Fibroblast of villous mesenchyme (primary cell): ENCODE results near the gene NR2F1-AS1. TPM values are rescaled to one million over a fixed set of nuclear protein-coding genes. Genes with fewer than 3 reads are reported as not detected.
A peak's percentile ranks its signal among the peaks of the same experiment; 100 is the strongest.
"Not testable (repeated sequence)": the region's sequence is repeated elsewhere in the genome, so short reads cannot be mapped to it uniquely, and the experiment has no call there.

ENCODE experiments used
- DNase-seq: peaks from one replicate; pipeline ENCODE4 v3.0.0-alpha.2; 2010; ENCODE audit warnings: low read depth
- H3K4me3 ChIP-seq: 2 replicates; pipeline ENCODE4 v1.5.1; 2011; ENCODE audit warnings: low read depth, mild to moderate bottlenecking, low read length
- total RNA-seq: library from RNA; depleted of rRNA; stranded (reverse); fragments of >200 nt; gene quantifications from 2 replicates; pipeline ENCODE4 v1.2.3, GENCODE V29; 2012
- TF ChIP-seq, protein P1 (sequence below): IDR thresholded peaks from 2 replicates; pipeline ENCODE4 v1.5.1; 2012; ENCODE audit warnings: low read depth, mild to moderate bottlenecking, low read length; ENCODE audit not compliant: insufficient read depth

The NR2F1-AS1 gene
- total RNA-seq, 1 donor = 27.6 TPM

- H3K4me3 ChIP-seq = no peak overlapping the region
- DNase-seq = peak; percentile 92
- TF ChIP-seq, protein P1, sequence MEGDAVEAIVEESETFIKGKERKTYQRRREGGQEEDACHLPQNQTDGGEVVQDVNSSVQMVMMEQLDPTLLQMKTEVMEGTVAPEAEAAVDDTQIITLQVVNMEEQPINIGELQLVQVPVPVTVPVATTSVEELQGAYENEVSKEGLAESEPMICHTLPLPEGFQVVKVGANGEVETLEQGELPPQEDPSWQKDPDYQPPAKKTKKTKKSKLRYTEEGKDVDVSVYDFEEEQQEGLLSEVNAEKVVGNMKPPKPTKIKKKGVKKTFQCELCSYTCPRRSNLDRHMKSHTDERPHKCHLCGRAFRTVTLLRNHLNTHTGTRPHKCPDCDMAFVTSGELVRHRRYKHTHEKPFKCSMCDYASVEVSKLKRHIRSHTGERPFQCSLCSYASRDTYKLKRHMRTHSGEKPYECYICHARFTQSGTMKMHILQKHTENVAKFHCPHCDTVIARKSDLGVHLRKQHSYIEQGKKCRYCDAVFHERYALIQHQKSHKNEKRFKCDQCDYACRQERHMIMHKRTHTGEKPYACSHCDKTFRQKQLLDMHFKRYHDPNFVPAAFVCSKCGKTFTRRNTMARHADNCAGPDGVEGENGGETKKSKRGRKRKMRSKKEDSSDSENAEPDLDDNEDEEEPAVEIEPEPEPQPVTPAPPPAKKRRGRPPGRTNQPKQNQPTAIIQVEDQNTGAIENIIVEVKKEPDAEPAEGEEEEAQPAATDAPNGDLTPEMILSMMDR = no peak
These were observed 48.6 kb downstream of the NR2F1-AS1 start for GRCh38 chr5:93532370-93532769.

DNA sequence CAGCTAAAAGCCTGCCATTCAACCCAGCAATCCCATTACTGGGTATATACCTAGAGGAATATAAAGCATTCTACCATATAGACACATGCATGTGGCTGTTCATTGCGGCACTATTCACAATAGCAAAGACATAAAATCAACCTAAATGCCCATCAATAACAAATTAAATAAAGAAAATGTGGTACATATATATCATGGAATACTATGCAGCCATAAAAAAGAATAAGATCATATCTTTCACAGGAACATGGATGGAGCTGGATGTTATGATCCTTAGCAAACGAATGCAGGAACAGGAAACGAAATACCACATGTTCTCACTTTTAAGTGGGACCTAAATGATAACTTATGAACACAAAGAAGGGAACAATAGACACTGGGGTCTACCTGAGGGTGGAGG lies 59.2 kb downstream of the NR2F1-AS1 start:
- DNase-seq = not testable (repeated sequence)

GRCh38 chr5:93519740-93520139 lies 61.3 kb downstream of the NR2F1-AS1 start:
- H3K4me3 ChIP-seq = no peak overlapping the region
- TF ChIP-seq, protein P1 = no peak
- DNase-seq = no peak

More for the DNA sequence above, 59.2 kb downstream of the NR2F1-AS1 start:
- not testable (repeated sequence) for H3K4me3 ChIP-seq

- TF ChIP-seq, protein P1 = no peak
- H3K4me3 ChIP-seq = no peak overlapping the region
- no peak for DNase-seq
These were observed 63.2 kb downstream of the NR2F1-AS1 start for GRCh38 chr5:93517828-93518227.

GRCh38 chr5:93513298-93513697 lies 67.7 kb downstream of the NR2F1-AS1 start:
- DNase-seq = no peak
- TF ChIP-seq, protein P1 = no peak
- H3K4me3 ChIP-seq = no peak overlapping the region

DNA sequence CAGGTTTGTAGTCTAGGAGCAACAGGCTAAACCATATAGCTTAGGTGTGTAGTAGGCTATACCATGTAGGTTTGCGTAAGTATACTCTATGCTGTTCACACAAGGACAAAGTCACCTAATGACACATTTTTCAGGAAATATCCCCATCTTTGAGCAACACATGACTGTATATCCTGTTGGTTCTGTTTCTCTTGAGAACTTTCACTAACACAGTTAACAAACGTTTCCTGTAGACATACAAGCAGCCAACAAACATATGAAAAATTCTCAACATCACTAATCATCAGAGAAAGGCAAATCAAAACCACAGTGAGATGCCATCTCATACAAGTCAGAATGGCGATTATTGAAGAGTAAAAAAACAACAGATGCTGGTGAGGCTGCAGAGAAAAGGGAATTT lies 68.2 kb downstream of the NR2F1-AS1 start:
- TF ChIP-seq, protein P1 = no peak
- H3K4me3 ChIP-seq = no peak overlapping the region
- DNase-seq = peak; percentile 44

- H3K4me3 ChIP-seq = no peak overlapping the region
- TF ChIP-seq, protein P1 = no peak
- no peak for DNase-seq
These were observed 69.6 kb downstream of the NR2F1-AS1 start for GRCh38 chr5:93511445-93511844.
